ENCODE measurements around the gene KRT84.

DNA sequence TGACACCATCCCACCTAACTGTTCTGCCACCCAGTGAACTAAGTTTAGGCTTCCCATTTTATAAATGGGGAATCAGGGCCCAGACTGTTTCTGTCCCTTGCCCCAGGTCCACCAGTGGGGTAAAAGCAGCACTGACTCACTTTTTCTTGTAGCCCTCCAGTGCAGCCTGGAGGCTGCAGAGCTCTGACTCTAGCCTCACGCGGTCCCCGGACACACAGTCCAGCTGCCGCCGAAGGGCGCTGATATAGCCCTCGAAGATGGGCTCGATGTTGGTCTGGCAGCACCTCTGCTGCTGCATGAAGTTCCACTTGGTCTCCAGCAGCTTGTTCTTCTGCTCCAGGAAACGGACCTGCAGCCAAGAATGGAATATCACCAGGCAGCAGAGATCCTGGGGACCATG, 18.1 kb upstream of the KRT84 start:
- no peak for TF ChIP-seq CTCF (IDR thresholded peaks at IDR 0.05)
- no peak for TF ChIP-seq POLR2AphosphoS5 (IDR thresholded peaks at IDR 0.05)

All from suprapubic skin (tissue), 3 donors.